DMS53 (cell line): ENCODE measurements around the gene HSPE1.
"Not testable (repeated sequence)": the region's sequence is repeated elsewhere in the genome, so short reads cannot be mapped to it uniquely, and the experiment has no call there.

ENCODE experiments used
- DNase-seq: peaks from one replicate; lab custom pipeline; 2025; lab: John Stamatoyannopoulos, UW

HSPE1 gene

DNA sequence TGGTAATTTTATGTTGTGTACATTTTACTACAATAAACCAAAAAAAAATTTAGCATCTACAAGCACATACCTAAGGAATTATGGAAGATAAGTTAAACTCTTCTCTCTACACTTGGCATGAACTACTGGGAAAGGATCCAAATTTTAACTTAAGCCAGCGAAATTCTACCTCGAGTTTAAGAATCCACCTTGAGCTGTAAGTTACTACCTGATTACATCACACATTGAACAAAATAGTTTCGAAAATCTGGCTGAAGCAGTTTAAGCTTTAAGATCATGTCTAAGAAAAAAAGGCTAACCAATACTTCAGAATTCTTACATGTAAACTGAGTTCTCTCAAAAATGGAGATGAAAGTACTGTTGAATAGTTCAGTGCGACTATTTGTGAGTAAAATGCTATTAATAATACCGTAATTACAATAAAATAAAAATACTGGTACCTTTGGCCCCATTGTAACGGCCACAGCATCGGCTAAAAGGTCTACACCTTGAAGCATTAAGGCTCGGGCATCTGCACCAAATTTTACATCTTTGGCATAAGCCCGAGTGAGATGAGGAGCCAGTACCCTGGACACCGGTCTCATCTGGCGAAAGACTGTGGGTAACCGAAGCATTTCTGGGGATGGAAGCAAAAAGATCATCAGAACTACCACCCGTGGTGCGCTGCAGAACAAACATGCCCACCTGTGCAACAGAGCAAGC lies 1.8 kb upstream of the HSPE1 start:
- no peak for DNase-seq

DNA sequence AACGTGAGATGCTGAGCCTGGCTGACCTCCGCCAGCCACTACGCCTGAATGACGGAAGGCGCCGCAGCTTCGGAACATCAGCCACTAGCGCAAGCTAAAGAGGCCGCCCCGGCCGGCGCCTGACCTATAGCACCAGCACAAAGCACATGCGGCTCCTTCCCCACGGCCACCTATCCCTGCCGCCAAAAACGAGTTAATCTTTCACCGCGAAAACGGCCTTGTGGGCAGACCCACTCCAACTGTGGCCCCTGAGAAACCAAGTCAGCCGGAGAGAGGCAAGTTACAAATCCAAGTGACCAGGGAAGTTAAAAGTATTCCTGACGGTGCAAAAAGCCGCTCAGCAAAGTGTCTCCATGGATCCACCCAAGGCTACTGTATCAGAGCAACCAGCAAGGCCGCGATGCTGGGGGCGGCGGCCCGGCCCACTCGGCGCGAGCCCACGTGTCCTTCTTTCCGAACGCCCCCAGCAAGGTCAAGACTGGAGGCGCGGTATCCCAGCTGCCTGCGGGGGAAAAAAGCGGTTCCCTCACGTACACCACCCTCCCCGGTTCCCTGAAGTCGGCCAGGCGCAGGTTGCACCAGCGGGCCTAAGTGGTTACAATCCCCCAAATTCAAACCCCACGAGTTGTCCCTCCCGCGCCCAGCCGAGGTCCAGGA lies 1.1 kb upstream of the HSPE1 start:
- DNase-seq: peak; percentile 82

DNA sequence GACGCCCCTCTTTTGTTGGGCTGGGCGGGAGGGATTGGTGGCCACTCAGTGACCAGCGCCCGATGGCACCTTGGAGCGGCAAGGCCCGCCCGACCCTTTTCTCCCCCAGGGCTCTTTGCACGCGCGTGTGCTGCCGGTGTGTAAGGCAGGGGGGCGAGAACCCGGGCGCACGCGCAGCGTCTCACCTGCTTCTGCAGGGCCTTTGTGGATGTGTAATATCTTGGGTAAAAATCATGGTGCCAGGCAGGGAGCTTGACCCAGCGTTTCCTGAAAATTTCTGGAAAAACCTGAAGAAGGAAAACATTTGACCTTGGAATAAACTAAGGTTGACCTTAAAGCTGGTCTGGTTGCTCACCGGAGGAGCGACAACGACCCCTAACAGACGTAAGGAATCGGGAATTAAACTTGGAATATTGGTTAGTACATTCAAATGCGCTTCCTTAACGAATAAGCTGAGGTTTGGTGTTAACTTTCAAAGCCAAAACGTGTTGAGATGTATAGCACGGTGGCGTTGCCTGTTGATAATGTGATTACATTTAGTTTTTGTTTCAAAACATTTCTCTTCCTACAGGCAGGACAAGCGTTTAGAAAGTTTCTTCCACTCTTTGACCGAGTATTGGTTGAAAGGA lies 438 bp downstream of the HSPE1 start:
- peak; percentile 48 for DNase-seq

DNA sequence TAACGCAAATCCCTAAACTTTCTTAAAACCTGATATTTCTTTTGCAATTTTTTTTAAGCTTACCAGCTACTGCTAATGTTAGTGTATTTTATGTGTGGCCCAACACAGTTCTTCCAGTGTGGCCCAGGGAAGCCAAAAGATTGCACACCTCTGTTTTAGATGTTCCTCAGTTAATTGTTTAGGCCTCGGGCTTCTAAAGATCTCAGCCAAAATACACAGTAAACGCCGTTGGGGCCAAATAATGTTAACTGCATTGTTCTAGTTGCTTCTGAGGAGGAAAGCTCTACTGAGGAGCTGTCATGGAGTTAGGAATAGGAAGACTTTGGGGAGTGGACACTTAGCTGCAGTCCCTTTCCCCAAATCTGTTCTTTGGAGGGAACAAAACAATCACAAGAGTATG lies 2.0 kb downstream of the HSPE1 start:
- no peak for DNase-seq

DNA sequence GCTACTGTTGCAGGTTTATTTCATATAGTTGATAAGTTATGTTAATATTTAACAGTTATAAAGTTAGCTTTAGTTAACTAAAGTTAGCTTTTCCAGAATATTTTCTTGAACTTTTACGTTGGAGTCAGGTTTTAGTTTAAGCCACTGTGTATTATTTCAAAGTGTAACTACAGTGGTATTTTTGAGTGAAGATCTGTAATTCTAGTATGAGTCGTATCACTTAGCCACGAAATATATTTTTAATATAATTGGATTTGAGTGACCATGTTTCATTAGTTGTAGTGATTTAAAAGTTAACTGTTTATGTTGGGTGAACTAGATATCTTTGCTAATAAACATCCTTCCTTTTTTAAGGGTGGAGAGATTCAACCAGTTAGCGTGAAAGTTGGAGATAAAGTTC lies 2.5 kb downstream of the HSPE1 start:
- DNase-seq: no peak

DNA sequence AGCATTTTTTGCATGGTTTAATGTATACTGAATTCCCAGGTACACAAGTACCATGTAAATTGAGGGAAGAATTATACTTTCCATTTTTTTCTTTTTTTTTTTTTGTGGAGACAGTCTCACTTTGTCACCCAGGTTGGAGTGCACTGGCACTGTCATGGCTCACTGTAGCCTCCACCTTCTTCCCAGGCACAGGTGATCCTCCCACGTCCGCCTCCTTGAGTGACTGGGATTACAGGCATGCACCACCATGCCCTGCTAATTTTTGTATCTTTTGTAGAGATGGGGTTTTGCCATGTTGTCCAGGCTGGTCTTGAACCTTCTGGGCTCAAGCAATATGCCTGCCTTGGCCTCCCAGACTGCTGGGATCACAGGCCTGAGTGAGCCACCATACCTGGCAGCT lies 3.8 kb downstream of the HSPE1 start:
- DNase-seq: no peak

DNA sequence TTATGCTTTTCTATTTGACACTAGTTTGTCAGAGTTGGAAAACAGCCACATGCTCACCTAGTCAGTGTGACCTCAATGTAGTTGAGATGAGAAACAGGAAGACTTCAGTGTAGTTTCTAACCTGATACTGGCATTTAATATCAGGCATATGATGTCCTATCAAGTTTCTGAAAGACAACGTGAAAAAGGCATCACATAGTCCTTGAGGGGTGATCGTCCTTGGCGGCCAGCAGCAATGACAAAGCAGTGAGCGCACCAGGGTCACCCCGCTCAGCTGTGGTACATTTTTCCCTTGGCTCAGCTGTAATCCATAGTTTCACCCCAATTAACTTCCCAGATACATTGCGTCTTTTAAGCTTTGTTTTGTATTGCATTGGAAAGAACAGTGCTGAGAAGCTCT lies 4.3 kb downstream of the HSPE1 start:
- no peak for DNase-seq

DNA sequence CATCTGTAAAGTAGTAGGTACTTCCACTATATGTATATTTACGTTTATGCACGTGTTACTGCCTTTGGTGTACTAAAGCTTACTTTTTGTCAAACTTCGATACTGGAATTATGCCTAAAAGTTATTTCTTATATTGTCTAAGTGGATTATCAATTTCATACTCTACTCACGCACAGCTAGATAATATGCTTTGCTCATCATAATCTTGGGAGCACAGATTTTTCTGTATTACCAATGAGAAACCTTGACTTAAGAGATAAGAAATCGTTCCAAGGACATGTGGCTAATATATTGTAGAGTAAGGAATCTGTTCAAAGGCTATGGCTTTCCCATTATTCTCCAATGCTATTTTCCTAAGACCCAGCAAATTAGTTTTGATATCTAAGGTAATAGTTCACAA lies 6.5 kb downstream of the HSPE1 start:
- no peak for DNase-seq

DNA sequence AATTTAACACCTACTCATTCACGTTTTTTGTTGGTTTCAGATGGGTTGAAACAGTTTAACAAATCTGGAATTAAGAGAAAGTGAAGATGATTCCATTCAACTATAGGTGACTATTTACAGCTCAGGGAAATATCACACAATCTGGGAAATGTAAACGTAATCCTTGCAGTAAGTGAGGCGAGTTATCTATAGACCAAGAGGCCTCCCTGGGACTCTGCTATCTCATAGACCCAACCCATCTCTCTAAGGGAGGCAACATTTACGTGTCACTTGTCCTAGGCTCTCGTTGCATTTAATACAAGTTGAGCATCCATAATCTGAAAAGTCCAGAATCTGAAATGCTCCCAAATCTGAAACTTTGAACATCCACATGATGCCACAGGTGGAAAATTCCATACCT lies 13.7 kb downstream of the HSPE1 start:
- no peak for DNase-seq

DNA sequence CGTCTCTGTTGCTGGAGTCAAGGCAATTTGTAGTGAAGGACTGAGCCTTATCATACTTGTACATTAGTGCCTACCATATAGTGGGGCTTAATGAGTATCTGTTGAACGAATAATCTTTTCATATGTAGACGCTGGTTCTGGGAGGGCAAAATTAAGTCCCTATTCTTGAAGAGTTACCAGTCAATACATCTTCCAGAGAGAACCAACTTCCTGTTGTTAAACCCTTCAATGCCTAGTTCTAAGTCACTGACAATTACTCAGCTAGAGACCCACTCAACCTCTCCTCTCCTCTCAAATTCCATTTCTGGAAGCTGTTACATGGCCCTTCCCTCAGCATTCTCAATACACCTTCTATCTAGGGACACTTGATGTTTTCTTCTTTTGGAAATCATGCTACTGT lies 14.6 kb downstream of the HSPE1 start:
- peak; percentile 55 for DNase-seq

DNA sequence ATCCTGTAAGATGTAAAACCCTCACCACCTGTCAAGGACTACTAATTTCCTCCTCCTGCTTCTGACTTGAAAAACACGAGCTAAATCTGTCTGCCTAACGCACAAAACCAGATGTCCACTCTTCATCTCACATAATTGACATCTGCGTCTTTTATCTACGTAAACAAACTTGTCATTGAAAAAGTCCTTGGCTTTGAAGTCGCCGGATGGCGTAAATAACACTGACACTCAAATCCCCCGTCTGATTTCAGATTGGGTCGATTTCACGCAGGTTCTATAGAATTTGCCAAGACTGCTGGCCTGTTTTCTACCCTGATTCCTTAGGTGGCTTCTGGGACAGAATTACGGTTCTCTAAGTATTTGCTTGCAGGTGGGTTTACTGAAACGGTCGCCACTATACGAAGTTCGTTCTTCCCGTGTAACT lies 15.1 kb downstream of the HSPE1 start:
- DNase-seq: peak; percentile 85

DNA sequence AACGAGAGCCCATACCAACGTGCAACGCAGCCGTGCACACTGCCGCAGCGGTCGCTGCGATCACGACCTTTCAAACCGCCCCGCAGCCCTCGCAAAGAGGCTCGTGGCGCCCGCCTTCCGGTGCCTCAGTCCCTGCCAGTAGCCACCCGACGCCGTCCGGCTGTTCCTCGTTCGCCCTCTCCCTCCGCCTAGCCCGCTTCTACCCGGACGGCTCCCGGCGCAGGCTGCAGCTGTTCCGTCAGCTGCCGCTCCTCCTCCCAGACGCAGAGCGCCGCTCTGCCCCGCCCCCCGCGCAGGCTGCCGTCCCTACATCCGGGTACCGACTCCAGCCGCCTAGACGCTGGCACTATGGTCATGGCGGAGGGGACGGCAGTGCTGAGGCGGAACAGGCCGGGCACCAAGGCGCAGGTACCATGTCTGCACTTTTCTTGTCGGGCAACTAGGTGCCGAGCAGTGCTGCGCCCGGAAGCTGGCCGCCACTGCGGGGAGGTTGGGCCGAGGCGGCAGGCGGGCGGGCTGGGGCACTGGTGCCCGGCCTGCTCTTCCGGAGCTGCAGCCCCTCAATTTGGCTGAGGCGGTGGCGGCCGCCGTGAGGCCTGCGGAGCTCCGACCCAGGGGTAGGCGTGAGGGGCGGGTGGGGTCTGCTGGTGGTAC lies 15.7 kb downstream of the HSPE1 start, which contains the start of gene MOB4:
MOB4 (plus strand) TSS at position 328 of the 654 bp plus-strand sequence; CDS start at position 349, 21 bp downstream.
- peak; percentile 98 for DNase-seq

DNA sequence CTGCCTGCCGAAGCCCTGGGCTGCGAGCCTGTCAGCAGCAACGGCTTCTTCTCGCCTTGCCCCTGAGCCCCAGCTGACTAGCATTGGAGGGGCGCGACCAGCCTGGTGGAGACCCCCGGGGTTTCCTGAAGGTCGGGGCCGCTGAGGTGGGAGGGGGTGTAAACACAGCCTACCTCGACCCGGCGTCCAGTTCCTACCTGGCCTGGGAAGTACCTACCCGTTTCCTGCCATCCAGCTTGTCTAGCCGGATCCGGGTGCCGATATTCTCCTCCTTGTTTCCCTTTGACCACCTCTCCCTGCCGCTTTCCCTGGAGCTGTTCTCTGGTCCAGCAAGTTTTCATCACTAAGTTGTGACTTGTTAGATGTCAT lies 16.2 kb downstream of the HSPE1 start:
- peak; percentile 70 for DNase-seq

DNA sequence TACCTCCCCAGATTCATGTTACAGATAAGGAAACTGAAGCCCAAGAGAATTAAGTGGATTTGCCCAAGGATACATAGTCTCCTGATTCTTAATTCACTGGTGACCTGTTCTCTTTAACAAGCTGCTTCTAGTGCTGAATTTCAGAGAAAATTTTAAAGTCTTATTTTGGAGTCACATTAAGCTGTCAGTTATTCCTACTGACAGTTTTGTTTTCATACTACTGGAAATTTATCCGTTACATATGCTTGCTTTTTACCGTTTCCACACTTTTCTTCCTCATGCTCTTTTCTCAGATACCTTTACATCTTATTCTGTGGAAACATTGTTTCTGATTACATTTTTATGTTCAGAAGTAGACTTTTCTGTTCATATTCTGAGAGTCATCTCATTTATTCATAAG lies 17.0 kb downstream of the HSPE1 start:
- no peak for DNase-seq

DNA sequence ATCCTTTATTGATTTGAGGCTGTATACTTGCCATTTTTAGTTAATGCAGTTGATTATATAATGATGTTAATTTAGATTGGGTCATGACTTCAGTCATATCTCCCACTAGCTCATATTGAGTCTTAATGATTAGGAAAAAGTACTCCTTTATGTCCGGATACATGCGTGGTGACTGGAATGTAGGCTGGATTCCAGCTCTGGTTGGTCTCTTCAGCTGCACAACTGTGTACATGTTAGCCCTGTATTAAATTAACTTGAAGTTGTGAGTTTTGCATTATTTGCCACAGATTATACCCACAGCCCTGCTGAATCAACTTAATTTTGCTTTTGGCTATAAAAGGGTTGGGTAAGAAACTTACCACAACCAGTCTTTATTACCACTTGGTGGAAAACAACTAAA lies 38.2 kb downstream of the HSPE1 start:
- DNase-seq: no peak

DNA sequence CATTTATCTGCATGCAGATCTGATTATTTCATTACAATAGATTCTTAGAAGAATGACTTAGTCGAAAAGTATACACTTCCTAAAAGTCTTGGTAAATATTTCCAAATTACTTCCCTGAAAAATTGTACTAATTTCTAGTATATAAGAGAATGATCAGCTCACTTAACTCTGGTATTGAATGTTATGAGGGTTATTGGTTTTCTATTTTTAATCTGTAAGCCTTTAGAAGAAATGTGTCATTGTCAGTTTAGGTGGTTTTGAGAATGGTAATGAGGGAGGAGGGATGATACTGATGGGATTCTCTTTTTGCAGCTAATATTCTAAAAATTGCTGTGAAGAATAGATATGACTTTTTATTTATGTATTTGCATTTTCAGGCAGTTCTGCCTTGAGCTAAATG lies 39.6 kb downstream of the HSPE1 start:
- DNase-seq: no peak

DNA sequence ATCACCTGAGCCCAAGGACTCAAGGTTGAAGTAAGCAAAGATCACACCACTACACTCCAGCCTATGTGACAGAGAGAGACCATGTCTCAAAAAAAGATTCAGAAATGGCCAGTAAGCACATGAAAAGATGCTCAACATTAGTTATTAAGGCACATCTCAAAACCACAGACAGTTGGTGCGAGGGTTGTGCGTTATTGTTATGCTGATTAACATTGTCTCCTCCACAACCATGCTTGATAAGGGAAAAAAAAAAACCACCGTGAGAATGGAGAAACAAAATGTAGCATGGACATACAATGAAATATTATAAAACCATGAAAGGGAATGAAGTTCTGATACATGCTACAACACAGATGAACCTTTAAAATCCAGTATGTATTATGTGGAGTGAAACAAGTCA lies 43.0 kb downstream of the HSPE1 start:
- no peak for DNase-seq

DNA sequence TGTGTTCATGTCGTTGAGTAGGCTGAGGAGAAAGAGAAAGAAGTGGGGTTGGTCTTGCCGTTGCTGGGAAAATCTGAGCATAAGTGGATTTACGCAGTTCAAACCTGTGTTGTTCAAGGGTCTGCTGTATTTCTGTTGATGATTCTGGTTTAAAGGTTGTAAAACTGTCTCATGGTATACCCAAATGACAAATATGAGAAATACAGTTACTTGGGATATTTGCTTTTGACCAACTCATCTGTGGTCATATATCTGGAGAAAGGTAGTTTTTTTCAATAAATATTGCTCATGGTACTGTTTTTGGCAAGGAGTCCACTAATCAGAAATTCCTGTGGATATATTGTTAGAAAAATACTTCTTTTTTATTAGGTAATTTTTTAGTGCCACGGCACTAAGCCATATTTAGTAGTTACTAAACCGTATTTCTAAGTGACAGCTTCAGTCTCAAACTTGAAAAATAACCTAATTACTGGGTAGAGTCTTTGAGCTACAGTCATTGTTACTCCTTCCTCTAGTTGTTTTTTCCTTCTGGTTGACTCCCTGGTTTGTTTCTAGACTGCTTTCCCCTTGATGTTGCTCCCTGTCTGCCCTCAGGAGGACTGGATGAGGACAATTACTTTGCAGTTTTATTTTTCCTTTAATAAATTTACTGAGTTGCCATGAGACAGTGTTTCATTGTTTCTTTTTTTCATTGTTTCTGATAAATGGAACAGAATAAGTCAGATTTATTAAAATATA lies 47.2 kb downstream of the HSPE1 start:
- DNase-seq: no peak

DNA sequence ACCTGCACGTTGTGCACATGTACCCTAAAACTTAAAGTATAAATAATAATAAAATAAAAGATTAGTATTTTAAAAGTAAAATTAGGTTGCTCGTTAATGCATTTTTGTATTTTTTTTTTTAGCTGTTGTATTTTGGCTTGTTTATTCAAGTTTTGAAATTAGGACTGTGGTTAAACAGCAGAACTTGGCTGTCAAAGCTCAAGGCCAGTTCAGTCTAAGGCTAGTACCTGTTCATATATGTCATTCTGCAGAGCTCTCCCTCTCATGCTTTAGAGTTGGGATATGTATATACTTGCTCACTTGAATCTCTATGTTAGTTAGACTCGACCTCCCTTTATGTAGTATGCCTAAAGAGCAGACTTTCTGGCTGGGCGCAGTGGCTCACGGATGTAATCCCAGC lies 48.4 kb downstream of the HSPE1 start:
- no peak for DNase-seq

DNA sequence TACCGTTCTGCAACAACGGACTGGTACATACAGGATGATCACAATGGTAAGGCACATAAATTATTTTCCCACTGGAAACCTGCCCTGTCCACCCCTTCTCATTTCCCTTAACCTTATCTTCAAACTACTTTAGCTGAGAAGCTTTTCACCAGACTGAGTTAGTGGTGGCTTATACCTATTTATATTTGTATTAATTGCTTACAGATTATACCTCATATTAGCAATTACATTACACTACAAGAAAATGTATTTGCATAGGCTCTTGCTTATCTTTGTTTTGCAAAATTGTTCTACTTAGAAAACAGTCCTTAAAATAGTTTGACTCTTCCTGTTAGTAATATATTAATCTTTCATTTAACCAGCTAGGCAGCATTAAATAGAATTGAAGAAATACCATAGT lies 51.1 kb downstream of the HSPE1 start:
- DNase-seq: not testable (repeated sequence)
